GM10266 (cell line): ENCODE data around the gene CD300E.

ENCODE experiments used
- DNase-seq: peaks from one replicate; pipeline ENCODE4 v3.0.0; 2012; ENCODE audit errors: extremely low spot score
- CTCF ChIP-seq: IDR thresholded peaks from 2 replicates; pipeline ENCODE4 v1.5.1; 2012; ENCODE audit warnings: mild to moderate bottlenecking, low read depth; ENCODE audit not compliant: control insufficient read depth, insufficient read depth; ENCODE audit errors: missing control alignments

Gene CD300E

GRCh38 chr17:74606050-74606449 is 17.5 kb downstream of the CD300E start:
- no peak for DNase-seq
- TF ChIP-seq CTCF: no peak

- DNase-seq: no peak
- no peak for TF ChIP-seq CTCF
Observed at GRCh38 chr17:74605361-74605760, 18.2 kb downstream of the CD300E start.

- DNase-seq: no peak
- no peak for TF ChIP-seq CTCF
Observed at GRCh38 chr17:74604761-74605160, 18.8 kb downstream of the CD300E start.

- no peak for DNase-seq
- TF ChIP-seq CTCF: no peak
Observed at GRCh38 chr17:74604200-74604599, 19.3 kb downstream of the CD300E start.

- no peak for DNase-seq
- no peak for TF ChIP-seq CTCF
Observed at GRCh38 chr17:74603746-74604145, 19.8 kb downstream of the CD300E start.

GRCh38 chr17:74603037-74603635 is 20.4 kb downstream of the CD300E start:
- DNase-seq: no peak
- TF ChIP-seq CTCF: no peak

- DNase-seq: peak; percentile 56
- peak; percentile 76 for TF ChIP-seq CTCF
Observed at GRCh38 chr17:74601944-74602572, 21.5 kb downstream of the CD300E start.
